GM19452 (cell line): ENCODE results near the gene MMP24OS.
"Not testable (repeated sequence)": the region's sequence is repeated elsewhere in the genome, so short reads cannot be mapped to it uniquely, and the experiment has no call there.

ENCODE experiments used
- ATAC-seq: cut with Tn5 transposase; IDR thresholded peaks from one replicate; pipeline ENCODE4 v1.9.1; 2021; ENCODE audit not compliant: unreplicated experiment

MMP24OS gene

GRCh38 chr20:35252598-35252997 is 25.3 kb downstream of the MMP24OS start:
- not testable (repeated sequence) for ATAC-seq

- peak; percentile 56 for ATAC-seq
Observed at GRCh38 chr20:35252037-35252461, 25.9 kb downstream of the MMP24OS start.

GRCh38 chr20:35251613-35251940 is 26.3 kb downstream of the MMP24OS start:
- ATAC-seq = no peak

GRCh38 chr20:35248641-35249475 is 29.1 kb downstream of the MMP24OS start:
- ATAC-seq = no peak

- ATAC-seq = no peak
Observed at GRCh38 chr20:35246723-35247122, 31.2 kb downstream of the MMP24OS start.

GRCh38 chr20:35243986-35244385 is 33.9 kb downstream of the MMP24OS start:
- ATAC-seq = no peak

- ATAC-seq = no peak
Observed at GRCh38 chr20:35243317-35243716, 34.6 kb downstream of the MMP24OS start.

GRCh38 chr20:35240811-35241293 is 37.1 kb downstream of the MMP24OS start:
- no peak for ATAC-seq

- no peak for ATAC-seq
Observed at GRCh38 chr20:35240083-35240810, 37.7 kb downstream of the MMP24OS start.

GRCh38 chr20:35238735-35239134 is 39.2 kb downstream of the MMP24OS start:
- no peak for ATAC-seq

GRCh38 chr20:35238170-35238569 is 39.8 kb downstream of the MMP24OS start:
- no peak for ATAC-seq

- no peak for ATAC-seq
Observed at GRCh38 chr20:35237486-35237885, 40.4 kb downstream of the MMP24OS start.

GRCh38 chr20:35235881-35236280 is 42.0 kb downstream of the MMP24OS start:
- ATAC-seq = no peak

GRCh38 chr20:35232575-35232974 is 45.3 kb downstream of the MMP24OS start:
- ATAC-seq = no peak

GRCh38 chr20:35226884-35227681 is 50.8 kb downstream of the MMP24OS start:
- ATAC-seq = no peak
